Measurements from ENCODE around the gene YEATS2.

GRCh38 chr3:183792976-183793375 is 95.4 kb downstream of the YEATS2 start:
- no peak for TF ChIP-seq POLR2AphosphoS5 (IDR thresholded peaks at IDR 0.05)
- TF ChIP-seq CTCF (IDR thresholded peaks at IDR 0.05): no peak
- TF ChIP-seq POLR2A (IDR thresholded peaks at IDR 0.05): no peak
